Activated CD4-positive, alpha-beta T cell treated with anti-CD3 and anti-CD28 coated beads, Interleukin-10, Interleukin-2, amounts not matched to agents 100 ng/mL and 50 ng/mL, durations not matched to agents 16 hours and 8 hours (primary cell): ENCODE data around the gene AGR3.

Experiments used
- DNase-seq: peaks from one replicate; pipeline ENCODE4 v3.0.0-alpha.2; 2020

Gene AGR3

DNA sequence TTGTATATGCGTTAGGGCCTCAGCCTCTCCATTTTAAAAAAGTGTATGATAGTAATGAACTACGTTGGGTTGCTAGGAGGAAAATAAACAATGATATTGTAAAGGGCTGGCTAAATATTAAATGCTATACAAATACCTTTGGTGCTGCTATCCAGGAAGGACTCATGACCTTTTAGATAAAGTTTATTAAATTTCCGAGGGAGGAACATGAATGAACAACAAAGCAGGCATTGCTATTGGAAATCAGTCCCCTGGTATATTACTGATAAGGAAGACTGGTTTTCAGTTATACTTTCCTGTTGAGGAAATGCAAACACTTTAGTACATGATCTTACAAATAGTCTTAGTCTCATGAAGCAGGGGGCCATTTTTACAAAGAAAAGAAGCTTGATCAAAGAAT, 59.8 kb downstream of the AGR3 start:
- DNase-seq: no peak

- no peak for DNase-seq
These were observed 63.1 kb downstream of the AGR3 start for GRCh38 chr7:16818732-16819131.

GRCh38 chr7:16817536-16817935, 64.2 kb downstream of the AGR3 start:
- no peak for DNase-seq

DNA sequence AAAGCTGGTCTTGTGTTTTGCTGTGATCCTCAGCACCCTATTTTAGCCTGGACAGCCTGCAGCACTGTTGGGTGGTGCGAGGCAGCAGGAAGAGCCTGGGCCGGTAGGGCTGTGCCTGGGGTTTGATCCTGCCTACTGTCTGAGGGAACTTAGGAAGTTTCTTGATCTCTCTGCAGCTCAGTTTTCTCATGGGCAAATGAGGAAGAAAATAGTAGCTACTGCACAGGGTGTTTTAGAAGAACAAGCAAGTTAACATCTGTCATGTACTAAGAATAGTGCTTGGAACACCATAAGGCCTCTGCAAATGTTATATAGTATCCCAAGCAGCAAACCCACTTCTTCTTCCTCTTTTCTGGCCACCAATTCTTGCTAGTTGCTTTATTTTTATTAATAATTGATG, 65.0 kb downstream of the AGR3 start:
- DNase-seq: no peak

GRCh38 chr7:16815001-16815400, 66.8 kb downstream of the AGR3 start:
- DNase-seq: no peak

- no peak for DNase-seq
These were observed 68.6 kb downstream of the AGR3 start for GRCh38 chr7:16813232-16813616.

DNA sequence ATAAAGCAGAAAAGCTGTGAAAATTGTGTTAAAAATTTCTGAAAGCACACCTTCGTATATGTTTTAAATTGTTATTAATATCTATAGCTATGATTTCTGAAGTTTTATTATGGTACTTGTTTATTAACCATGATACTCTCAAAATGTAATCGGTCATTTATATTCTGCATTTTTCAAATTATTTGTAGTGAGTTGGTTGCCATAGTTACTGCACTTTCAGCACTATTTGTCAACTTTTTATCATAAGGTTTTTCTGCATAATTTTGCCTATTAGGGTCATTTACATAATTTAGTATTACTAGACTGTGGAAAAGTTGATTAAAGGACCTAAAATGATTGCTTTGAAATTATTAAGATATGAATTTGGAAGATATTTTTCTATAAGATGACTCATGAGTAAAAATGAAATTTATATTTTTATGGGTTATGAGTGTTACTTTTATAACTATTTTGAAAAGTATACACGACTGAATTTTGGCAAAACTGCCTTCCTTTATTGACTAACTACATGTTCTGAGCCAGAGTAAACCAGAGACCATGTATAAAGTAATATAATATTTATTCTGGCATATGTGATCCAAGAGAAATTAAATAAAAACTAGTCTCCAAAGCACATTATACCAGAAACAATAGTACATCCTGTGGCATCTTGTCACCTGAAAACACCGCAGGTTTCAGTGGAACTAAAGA, 69.1 kb downstream of the AGR3 start:
- DNase-seq: no peak

GRCh38 chr7:16811551-16811950, 70.2 kb downstream of the AGR3 start:
- no peak for DNase-seq

- DNase-seq: no peak
These were observed 71.2 kb downstream of the AGR3 start for GRCh38 chr7:16810573-16810972.

DNA sequence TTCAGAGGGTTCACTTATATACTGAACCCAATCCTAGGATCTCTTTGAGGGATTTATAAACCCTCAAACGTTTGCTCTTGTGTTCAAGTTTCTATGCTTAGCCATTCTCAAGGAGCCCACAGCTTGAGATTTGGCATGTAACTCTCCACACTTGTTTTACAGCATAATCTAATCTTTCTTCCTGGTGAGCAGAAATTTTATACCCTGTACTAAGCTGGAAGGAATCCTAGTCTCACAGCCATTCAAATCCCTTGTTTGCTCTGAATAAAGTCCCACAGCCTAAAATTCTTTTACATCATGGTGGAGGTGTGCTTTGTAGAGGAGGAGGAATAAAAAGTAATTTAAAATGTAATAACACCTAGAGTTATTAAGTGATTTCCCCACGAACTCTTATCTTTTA, 71.7 kb downstream of the AGR3 start:
- DNase-seq: no peak
